ENCODE data around the gene DDX50. TPM values are rescaled to one million over a fixed set of nuclear protein-coding genes. Genes with fewer than 3 reads are reported as not detected.

DDX50 gene
- total RNA-seq, 4 donors from 2014 or later, result 6.5 to 40.6 (median 24.6) TPM

DNA sequence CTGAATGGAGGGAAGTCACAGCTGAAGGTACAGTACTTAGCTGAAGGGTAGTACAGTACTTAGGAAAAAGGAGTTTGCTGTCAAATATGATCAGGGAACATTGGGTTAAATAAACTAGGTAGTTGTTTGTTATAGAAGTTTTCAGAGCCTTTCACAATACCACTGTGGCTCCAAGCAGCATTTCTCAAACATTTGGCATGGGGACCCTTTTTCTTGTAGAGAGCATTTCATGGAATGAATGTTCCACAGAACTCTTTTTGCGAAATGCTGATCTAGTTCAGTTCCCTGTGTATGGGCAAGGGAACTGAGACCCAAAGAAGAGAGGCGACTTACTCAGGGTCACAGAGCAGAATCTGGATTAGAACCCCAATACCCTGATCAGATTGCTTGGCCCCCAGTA lies 31.5 kb upstream of the DDX50 start:
- H3K27me3 ChIP-seq, result no peaks in the 10 kb centered on the region
- H3K4me1 ChIP-seq, result peaks cover 0 to 33% (median 13%) of the 10 kb centered on the region in 3 donors
- H3K27ac ChIP-seq, result peak overlapping the region in 3 of 4 donors; percentile 12 to 77 (median 65)
- TF ChIP-seq, protein P1, sequence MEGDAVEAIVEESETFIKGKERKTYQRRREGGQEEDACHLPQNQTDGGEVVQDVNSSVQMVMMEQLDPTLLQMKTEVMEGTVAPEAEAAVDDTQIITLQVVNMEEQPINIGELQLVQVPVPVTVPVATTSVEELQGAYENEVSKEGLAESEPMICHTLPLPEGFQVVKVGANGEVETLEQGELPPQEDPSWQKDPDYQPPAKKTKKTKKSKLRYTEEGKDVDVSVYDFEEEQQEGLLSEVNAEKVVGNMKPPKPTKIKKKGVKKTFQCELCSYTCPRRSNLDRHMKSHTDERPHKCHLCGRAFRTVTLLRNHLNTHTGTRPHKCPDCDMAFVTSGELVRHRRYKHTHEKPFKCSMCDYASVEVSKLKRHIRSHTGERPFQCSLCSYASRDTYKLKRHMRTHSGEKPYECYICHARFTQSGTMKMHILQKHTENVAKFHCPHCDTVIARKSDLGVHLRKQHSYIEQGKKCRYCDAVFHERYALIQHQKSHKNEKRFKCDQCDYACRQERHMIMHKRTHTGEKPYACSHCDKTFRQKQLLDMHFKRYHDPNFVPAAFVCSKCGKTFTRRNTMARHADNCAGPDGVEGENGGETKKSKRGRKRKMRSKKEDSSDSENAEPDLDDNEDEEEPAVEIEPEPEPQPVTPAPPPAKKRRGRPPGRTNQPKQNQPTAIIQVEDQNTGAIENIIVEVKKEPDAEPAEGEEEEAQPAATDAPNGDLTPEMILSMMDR (IDR thresholded peaks at IDR 0.05), result no peak
- DNase-seq, result no peak
- H3K9me3 ChIP-seq, result no peaks in the 10 kb centered on the region
- intact Hi-C loops (cut with DNase I), result no loop called here
- whole genome bisulfite sequencing, 2 donors, result 65 to 75% methylated on average over 2 of the region's 2 CpGs
- no peaks in the 10 kb centered on the region for H3K36me3 ChIP-seq
- no peak overlapping the region for H3K4me3 ChIP-seq

DNA sequence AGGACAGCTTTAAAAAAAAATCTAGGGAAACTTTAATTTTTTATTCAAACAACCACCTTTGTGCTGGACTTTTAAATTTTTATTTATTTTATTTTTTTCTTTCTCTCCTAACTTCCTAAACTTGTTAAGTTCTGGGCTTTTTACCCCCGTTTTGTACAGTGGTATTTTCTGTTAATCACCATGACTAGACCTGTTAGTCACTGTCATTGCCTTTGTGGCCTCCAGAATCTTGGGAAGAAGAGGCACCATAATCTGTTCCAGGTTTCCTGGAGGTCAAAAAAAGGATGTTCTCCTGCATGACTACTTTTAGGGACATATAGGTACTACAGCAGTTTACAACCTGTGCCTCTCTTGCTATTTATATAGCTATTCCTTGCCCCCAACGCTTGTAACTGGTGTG lies 31.1 kb upstream of the DDX50 start:
- 60 to 89% methylated on average over 2 of the region's 2 CpGs for WGBS, 2 donors
- H3K27ac ChIP-seq, result peak overlapping the region in 3 of 4 donors; percentile 65 to 78 (median 77)

GRCh38 chr10:68870545-68871104 lies 30.5 kb upstream of the DDX50 start:
- peak overlapping the region; percentile 37 to 78 (median 71) for H3K27ac ChIP-seq
- WGBS, 2 donors, result 38 to 65% methylated on average over 3 of the region's 3 CpGs

More for the DNA sequence above, 31.1 kb upstream of the DDX50 start:
- no peak for DNase-seq
- Histone ChIP-seq H3K27me3 (no peaks in the 10 kb centered on the region), H3K36me3 (no peaks in the 10 kb centered on the region), H3K9me3 (no peaks in the 10 kb centered on the region), H3K4me1 (peaks cover 0 to 33% (median 13%) of the 10 kb centered on the region in 3 donors), H3K4me3 (no peak overlapping the region)
- intact Hi-C loops (cut with DNase I), result no loop called here
- no peak for TF ChIP-seq POLR2A (IDR thresholded peaks at IDR 0.05)
- TF ChIP-seq, protein P1 (IDR thresholded peaks at IDR 0.05), result no peak

GRCh38 chr10:68871105-68871711 lies 29.9 kb upstream of the DDX50 start:
- 44 to 51% methylated on average over 6 of the region's 6 CpGs for WGBS, 2 donors
- intact Hi-C loops (cut with DNase I), result no loop called here
- Histone ChIP-seq H3K4me3 (no peak overlapping the region), H3K9me3 (no peaks in the 10 kb centered on the region), H3K36me3 (no peaks in the 10 kb centered on the region), H3K27me3 (no peaks in the 10 kb centered on the region), H3K27ac (peak overlapping the region; percentile 37 to 78 (median 71)), H3K4me1 (peaks cover 0 to 35% (median 13%) of the 10 kb centered on the region in 3 donors)
- TF ChIP-seq POLR2A (IDR thresholded peaks at IDR 0.05), result no peak
- TF ChIP-seq, protein P1 (IDR thresholded peaks at IDR 0.05), result no peak
- no peak for DNase-seq

More at GRCh38 chr10:68870545-68871104, 30.5 kb upstream of the DDX50 start:
- no peak for DNase-seq
- H3K36me3 ChIP-seq, result no peaks in the 10 kb centered on the region
- no peaks in the 10 kb centered on the region for H3K27me3 ChIP-seq
- H3K4me1 ChIP-seq, result peaks cover 0 to 33% (median 13%) of the 10 kb centered on the region in 3 donors
- no peaks in the 10 kb centered on the region for H3K9me3 ChIP-seq
- TF ChIP-seq, protein P1 (IDR thresholded peaks at IDR 0.05), result no peak
- no peak for TF ChIP-seq POLR2A (IDR thresholded peaks at IDR 0.05)
- no peak overlapping the region for H3K4me3 ChIP-seq
- intact Hi-C loops (cut with DNase I), result no loop called here

DNA sequence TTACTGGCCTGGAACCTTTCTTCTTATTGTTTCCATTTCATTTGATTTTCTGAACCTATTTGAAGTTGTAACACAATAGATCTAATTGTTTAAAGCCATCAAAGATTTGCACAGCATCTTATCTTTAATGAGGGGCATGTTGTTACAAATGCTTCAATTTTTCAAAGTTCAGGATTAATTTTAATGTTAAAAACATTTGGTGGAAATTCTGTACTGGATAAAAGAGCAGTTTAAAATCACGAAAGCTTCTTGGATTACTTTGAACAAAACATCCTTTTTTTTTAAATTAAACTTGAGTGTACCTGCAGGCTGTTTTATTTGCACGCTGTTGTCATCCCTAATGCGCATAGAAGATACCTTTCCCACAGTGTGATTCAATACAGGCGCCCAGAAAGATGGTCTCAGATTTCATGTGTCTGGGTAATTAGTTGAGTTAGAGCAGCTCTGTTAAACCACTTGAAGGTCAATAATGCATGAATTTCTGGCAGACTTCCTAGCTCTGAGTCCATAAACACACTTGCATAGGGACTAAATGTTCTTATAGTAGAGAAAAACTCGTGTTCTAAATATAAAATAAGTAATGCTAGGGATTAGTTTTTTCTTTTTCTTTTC lies 29.3 kb upstream of the DDX50 start:
- intact Hi-C loops (cut with DNase I), result no loop called here
- Histone ChIP-seq H3K27me3 (no peaks in the 10 kb centered on the region), H3K27ac (peak overlapping the region; percentile 37 to 78 (median 71)), H3K4me1 (peaks cover 0 to 41% (median 13%) of the 10 kb centered on the region in 3 donors), H3K36me3 (no peaks in the 10 kb centered on the region), H3K9me3 (no peaks in the 10 kb centered on the region), H3K4me3 (no peak overlapping the region)
- WGBS, 2 donors, result 28 to 33% methylated on average over 5 of the region's 5 CpGs
- DNase-seq, result no peak
- TF ChIP-seq, protein P1 (IDR thresholded peaks at IDR 0.05), result no peak
- no peak for TF ChIP-seq POLR2A (IDR thresholded peaks at IDR 0.05)
